Measurements from ENCODE around the gene BMPER.

- TF ChIP-seq CTCF (IDR thresholded peaks at IDR 0.05) (no peak), POLR2AphosphoS5 (IDR thresholded peaks at IDR 0.05) (no peak), POLR2A (IDR thresholded peaks at IDR 0.05; ENCODE audit: low read depth) (no peak), EP300 (IDR thresholded peaks at IDR 0.05) (no peak)
These were observed 4.8 kb upstream of the BMPER start for GRCh38 chr7:33900501-33900900.

Measured in esophagus muscularis mucosa (tissue), 4 donors.